Umbilical cord (tissue), 2 donors: ENCODE results near the gene CIDEB. TPM values are rescaled to one million over a fixed set of nuclear protein-coding genes. Genes with fewer than 3 reads are reported as not detected.

ENCODE experiments used
- DNase-seq: peaks from one replicate; pipeline ENCODE4 v3.0.0-alpha.2; 2015; ENCODE audit warnings: low spot score
- total RNA-seq: library from RNA; depleted of rRNA; stranded (reverse); fragments of >200 nt; gene quantifications from one replicate; pipeline ENCODE4 v1.2.3, GENCODE V29; 2014; ENCODE audit warnings: low replicate concordance; ENCODE audit not compliant: insufficient read depth

The CIDEB gene
- total RNA-seq, 1 donor from 2014 or later: 4.8 TPM

GRCh38 chr14:24291446-24292117 lies 16.2 kb downstream of the CIDEB start:
- no peak for DNase-seq

- DNase-seq: no peak
Measured at GRCh38 chr14:24290746-24291145, 17.0 kb downstream of the CIDEB start.

- no peak for DNase-seq
Measured at GRCh38 chr14:24289649-24290280, 18.0 kb downstream of the CIDEB start.

- no peak for DNase-seq
Measured at GRCh38 chr14:24286996-24287395, 20.8 kb downstream of the CIDEB start.

- peak; percentile 49 for DNase-seq
Measured at GRCh38 chr14:24285351-24285750, 22.4 kb downstream of the CIDEB start.

- DNase-seq: no peak
Measured at GRCh38 chr14:24284501-24285035, 23.2 kb downstream of the CIDEB start.

GRCh38 chr14:24283796-24284460 lies 23.8 kb downstream of the CIDEB start:
- DNase-seq: no peak

- DNase-seq: no peak
Measured at GRCh38 chr14:24282736-24283135, 25.0 kb downstream of the CIDEB start.

GRCh38 chr14:24281636-24282035 lies 26.1 kb downstream of the CIDEB start:
- DNase-seq: no peak

- peak; percentile 40 for DNase-seq
Measured at GRCh38 chr14:24280797-24281460, 26.8 kb downstream of the CIDEB start.

- no peak for DNase-seq
Measured at GRCh38 chr14:24279301-24280186, 28.2 kb downstream of the CIDEB start.

- DNase-seq: no peak
Measured at GRCh38 chr14:24278424-24278823, 29.4 kb downstream of the CIDEB start.

GRCh38 chr14:24277606-24278321 lies 30.0 kb downstream of the CIDEB start:
- no peak for DNase-seq

GRCh38 chr14:24277071-24277470 lies 30.7 kb downstream of the CIDEB start:
- DNase-seq: no peak

- DNase-seq: no peak
Measured at GRCh38 chr14:24274101-24274543, 33.7 kb downstream of the CIDEB start.

- no peak for DNase-seq
Measured at GRCh38 chr14:24273422-24273998, 34.3 kb downstream of the CIDEB start.

- peak; percentile 52 for DNase-seq
Measured at GRCh38 chr14:24272467-24272866, 35.3 kb downstream of the CIDEB start.

GRCh38 chr14:24271834-24272263 lies 35.9 kb downstream of the CIDEB start:
- no peak for DNase-seq

GRCh38 chr14:24271134-24271833 lies 36.5 kb downstream of the CIDEB start, which contains the start of gene RABGGTA:
Gene RABGGTA, minus strand, starts transcription at chr14:24271597. Its CDS starts 482 bp downstream, at chr14:24271115.
- DNase-seq: peak; percentile 91
